Activated CD4-positive, alpha-beta memory T cell treated with anti-CD3 and anti-CD28 coated beads for 36 hours (primary cell): ENCODE data around the gene LGR5. TPM values are rescaled to one million over a fixed set of nuclear protein-coding genes. Genes with fewer than 3 reads are reported as not detected.
"Not testable (repeated sequence)": the region's sequence is repeated elsewhere in the genome, so short reads cannot be mapped to it uniquely, and the experiment has no call there.

Source experiments
- CTCF ChIA-PET: fragments of 350-600 bp; sonication (Branson Sonifier 250); formaldehyde crosslinking; loops from one replicate; lab custom pipeline; 2021; ENCODE audit warnings: antibody characterized with exemption, inconsistent platforms; lab: Charles Lee
- POLR2A ChIA-PET: fragments of 350-600 bp; sonication (Branson Sonifier 250); formaldehyde crosslinking; loops from one replicate; lab custom pipeline; 2021; ENCODE audit warnings: antibody characterized with exemption; lab: Charles Lee
- DNase-seq: peaks from one replicate; pipeline ENCODE4 v3.0.0-alpha.2; 2020
- H3K27ac Mint-ChIP-seq: one replicate; pipeline ENCODE4 v1.8.0; 2021; ENCODE audit warnings: mixed read lengths
- H3K27me3 Mint-ChIP-seq: one replicate; pipeline ENCODE4 v1.8.0; 2021; ENCODE audit warnings: mixed read lengths
- H3K36me3 Mint-ChIP-seq: one replicate; pipeline ENCODE4 v1.8.0; 2021; ENCODE audit warnings: mixed read lengths
- H3K4me1 Mint-ChIP-seq: one replicate; pipeline ENCODE4 v1.8.0; 2021; ENCODE audit warnings: low read depth, mixed read lengths
- H3K4me3 Mint-ChIP-seq: one replicate; pipeline ENCODE4 v1.8.0; 2021; ENCODE audit warnings: mild to moderate bottlenecking, mixed read lengths
- H3K9me3 Mint-ChIP-seq: one replicate; pipeline ENCODE4 v1.8.0; 2021; ENCODE audit warnings: mixed read lengths
- intact Hi-C: fragments of 100-400 bp; cut with micrococcal nuclease; formaldehyde crosslinking; loops from one replicate; pipeline ENCODE4 v1.15.1; 2023
- total RNA-seq, 2 experiments: library from RNA; stranded (reverse); gene quantifications; one replicate each; pipeline ENCODE4 v1.2.3, GENCODE V29; 2021

Gene LGR5
- total RNA-seq, 2 experiments from 2014 or later = not detected

GRCh38 chr12:71484272-71484905, 44.8 kb downstream of the LGR5 start:
- ChIA-PET CTCF (interaction anchor here (1.0 kb wide), 1 partner anchor 69 kb away, joined by 3 read pairs; no protein-coding TSS in a partner anchor), POLR2A (no interaction called here)
- Mint-ChIP-seq H3K4me3 (no peak overlapping the region), H3K27me3 (peaks cover 2% of the 10 kb centered on the region), H3K4me1 (no peaks in the 10 kb centered on the region), H3K36me3 (no peaks in the 10 kb centered on the region), H3K27ac (no peak overlapping the region), H3K9me3 (peaks cover 3% of the 10 kb centered on the region)
- DNase-seq = no peak
- intact Hi-C loops = no loop called here

GRCh38 chr12:71490844-71491243, 51.2 kb downstream of the LGR5 start:
- DNase-seq, intact Hi-C loops, H3K36me3 Mint-ChIP-seq, H3K9me3 Mint-ChIP-seq, H3K4me3 Mint-ChIP-seq, CTCF ChIA-PET, H3K4me1 Mint-ChIP-seq, H3K27me3 Mint-ChIP-seq, POLR2A ChIA-PET, H3K27ac Mint-ChIP-seq: not testable (repeated sequence)

GRCh38 chr12:71492604-71493003, 53.0 kb downstream of the LGR5 start:
- H3K9me3 Mint-ChIP-seq = peaks cover 5% of the 10 kb centered on the region
- no peaks in the 10 kb centered on the region for H3K36me3 Mint-ChIP-seq
- peaks cover 2% of the 10 kb centered on the region for H3K27me3 Mint-ChIP-seq
- H3K4me3 Mint-ChIP-seq = no peak overlapping the region
- H3K4me1 Mint-ChIP-seq = no peaks in the 10 kb centered on the region
- H3K27ac Mint-ChIP-seq = no peak overlapping the region
- ChIA-PET POLR2A (no interaction called here), CTCF (no interaction called here)
- intact Hi-C loops = no loop called here
- DNase-seq = no peak

GRCh38 chr12:71499834-71500233, 60.2 kb downstream of the LGR5 start:
- peaks cover 2% of the 10 kb centered on the region for H3K9me3 Mint-ChIP-seq
- no peak overlapping the region for H3K27ac Mint-ChIP-seq
- ChIA-PET CTCF (no interaction called here), POLR2A (no interaction called here)
- peaks cover 2% of the 10 kb centered on the region for H3K27me3 Mint-ChIP-seq
- H3K36me3 Mint-ChIP-seq = no peaks in the 10 kb centered on the region
- DNase-seq = no peak
- no peak overlapping the region for H3K4me3 Mint-ChIP-seq
- H3K4me1 Mint-ChIP-seq = peaks cover 4% of the 10 kb centered on the region
- intact Hi-C loops = no loop called here

GRCh38 chr12:71503579-71504391, 64.2 kb downstream of the LGR5 start:
- no peaks in the 10 kb centered on the region for H3K9me3 Mint-ChIP-seq
- H3K4me1 Mint-ChIP-seq = peaks cover 4% of the 10 kb centered on the region
- no peak overlapping the region for H3K4me3 Mint-ChIP-seq
- intact Hi-C loops = no loop called here
- no peak for DNase-seq
- no peaks in the 10 kb centered on the region for H3K27me3 Mint-ChIP-seq
- ChIA-PET CTCF (no interaction called here), POLR2A (no interaction called here)
- no peak overlapping the region for H3K27ac Mint-ChIP-seq
- no peaks in the 10 kb centered on the region for H3K36me3 Mint-ChIP-seq

GRCh38 chr12:71504476-71504875, 64.9 kb downstream of the LGR5 start:
- ChIA-PET CTCF (no interaction called here), POLR2A (no interaction called here)
- no peaks in the 10 kb centered on the region for H3K9me3 Mint-ChIP-seq
- no peak overlapping the region for H3K27ac Mint-ChIP-seq
- H3K4me3 Mint-ChIP-seq = no peak overlapping the region
- intact Hi-C loops = no loop called here
- peaks cover 4% of the 10 kb centered on the region for H3K4me1 Mint-ChIP-seq
- no peak for DNase-seq
- no peaks in the 10 kb centered on the region for H3K27me3 Mint-ChIP-seq
- H3K36me3 Mint-ChIP-seq = no peaks in the 10 kb centered on the region

GRCh38 chr12:71509705-71510104, 70.1 kb downstream of the LGR5 start:
- no peak overlapping the region for H3K27ac Mint-ChIP-seq
- H3K9me3 Mint-ChIP-seq = no peaks in the 10 kb centered on the region
- ChIA-PET CTCF (no interaction called here), POLR2A (no interaction called here)
- H3K36me3 Mint-ChIP-seq = no peaks in the 10 kb centered on the region
- intact Hi-C loops = no loop called here
- H3K27me3 Mint-ChIP-seq = peaks cover 6% of the 10 kb centered on the region
- no peaks in the 10 kb centered on the region for H3K4me1 Mint-ChIP-seq
- DNase-seq = no peak
- H3K4me3 Mint-ChIP-seq = no peak overlapping the region

- no peaks in the 10 kb centered on the region for H3K9me3 Mint-ChIP-seq
- DNase-seq = no peak
- ChIA-PET POLR2A (no interaction called here), CTCF (no interaction called here)
- peaks cover 6% of the 10 kb centered on the region for H3K27me3 Mint-ChIP-seq
- intact Hi-C loops = no loop called here
- no peak overlapping the region for H3K4me3 Mint-ChIP-seq
- H3K4me1 Mint-ChIP-seq = no peaks in the 10 kb centered on the region
- no peak overlapping the region for H3K27ac Mint-ChIP-seq
- H3K36me3 Mint-ChIP-seq = no peaks in the 10 kb centered on the region
Observed at GRCh38 chr12:71517145-71517846, 77.7 kb downstream of the LGR5 start.

- intact Hi-C loops = no loop called here
- no peak overlapping the region for H3K4me3 Mint-ChIP-seq
Observed at GRCh38 chr12:71521125-71521524, 81.5 kb downstream of the LGR5 start.

GRCh38 chr12:71524626-71525025, 85.0 kb downstream of the LGR5 start:
- ChIA-PET CTCF (no interaction called here), POLR2A (no interaction called here)
- H3K4me1 Mint-ChIP-seq = no peaks in the 10 kb centered on the region
- intact Hi-C loops = no loop called here
- H3K4me3 Mint-ChIP-seq = no peak overlapping the region
- H3K27me3 Mint-ChIP-seq = peaks cover 4% of the 10 kb centered on the region
- H3K36me3 Mint-ChIP-seq = no peaks in the 10 kb centered on the region
- no peaks in the 10 kb centered on the region for H3K9me3 Mint-ChIP-seq
- no peak overlapping the region for H3K27ac Mint-ChIP-seq
- DNase-seq = no peak

More at GRCh38 chr12:71521125-71521524, 81.5 kb downstream of the LGR5 start:
- no peaks in the 10 kb centered on the region for H3K36me3 Mint-ChIP-seq
- no peak overlapping the region for H3K27ac Mint-ChIP-seq
- DNase-seq = no peak
- H3K4me1 Mint-ChIP-seq = no peaks in the 10 kb centered on the region
- ChIA-PET CTCF (no interaction called here), POLR2A (no interaction called here)
- no peaks in the 10 kb centered on the region for H3K9me3 Mint-ChIP-seq
- peaks cover 4% of the 10 kb centered on the region for H3K27me3 Mint-ChIP-seq

GRCh38 chr12:71533703-71534102, 94.1 kb downstream of the LGR5 start:
- Mint-ChIP-seq H3K9me3 (no peaks in the 10 kb centered on the region), H3K36me3 (no peaks in the 10 kb centered on the region), H3K27me3 (peaks cover 2% of the 10 kb centered on the region), H3K4me1 (no peaks in the 10 kb centered on the region), H3K4me3 (no peak overlapping the region), H3K27ac (no peak overlapping the region)
- DNase-seq = no peak
- intact Hi-C loops = no loop called here
- ChIA-PET CTCF (no interaction called here), POLR2A (no interaction called here)

- intact Hi-C loops = no loop called here
- Mint-ChIP-seq H3K36me3 (no peaks in the 10 kb centered on the region), H3K9me3 (no peaks in the 10 kb centered on the region), H3K4me1 (no peaks in the 10 kb centered on the region), H3K27me3 (peaks cover 2% of the 10 kb centered on the region), H3K27ac (no peak overlapping the region), H3K4me3 (no peak overlapping the region)
- POLR2A ChIA-PET = no interaction called here
- CTCF ChIA-PET = no interaction called here
- DNase-seq = no peak
Observed at GRCh38 chr12:71536279-71536938, 96.8 kb downstream of the LGR5 start.
